Heart right ventricle (tissue), 16 donors: ENCODE data around the gene MST1R. TPM values are rescaled to one million over a fixed set of nuclear protein-coding genes. Genes with fewer than 3 reads are reported as not detected.
"Not testable (repeated sequence)": the region's sequence is repeated elsewhere in the genome, so short reads cannot be mapped to it uniquely, and the experiment has no call there.

Source experiments
- ATAC-seq, 8 donors: fragments of 200-7000 bp; cut with Tn5 transposase; one replicate each; pipeline ENCODE4 v1.9.1; 2020; ENCODE audit warnings: mild to moderate bottlenecking in 8 of 8, moderate library complexity in 8 of 8, moderate number of reproducible peaks in 1 of 8
- DNase-seq, 2 donors: peaks; one replicate each; pipeline ENCODE4 v3.0.0-alpha.2; 2020
- H3K27ac ChIP-seq, 10 donors: fragments of 200-600 bp; sonication (generic) in 2 of 10; one replicate each; pipeline versions ENCODE4 v1.5.0 to v1.8.0; 2020 to 2022; ENCODE audit warnings: mild to moderate bottlenecking in 3 of 10
- H3K27me3 ChIP-seq, 7 donors: fragments of 200-600 bp; one replicate each; pipeline ENCODE4 v1.8.0; 2021 to 2022; ENCODE audit warnings: mild to moderate bottlenecking in 2 of 7
- H3K36me3 ChIP-seq, 9 donors: fragments of 200-600 bp; sonication (generic) in 1 of 9; one replicate each; pipeline versions ENCODE4 v1.5.0 to v1.8.0; 2020 to 2022; ENCODE audit warnings: mild to moderate bottlenecking in 2 of 9
- H3K4me1 ChIP-seq, 9 donors: fragments of 200-600 bp; sonication (generic) in 1 of 9; one replicate each; pipeline versions ENCODE4 v1.5.0 to v1.8.0; 2020 to 2022; ENCODE audit warnings: mild to moderate bottlenecking in 4 of 9
- H3K4me3 ChIP-seq, 10 donors: fragments of 200-600 bp; sonication (generic) in 2 of 10; one replicate each; pipeline versions ENCODE4 v1.5.0 to v1.8.0; 2020 to 2022; ENCODE audit warnings: mild to moderate bottlenecking in 7 of 10, moderate library complexity in 2 of 10
- H3K9me3 ChIP-seq, 11 donors: fragments of 200-600 bp in 10 of 11; sonication (generic) in 2 of 11; one replicate each; pipeline versions ENCODE4 v1.5.0 to v1.8.0; 2013 to 2022; ENCODE audit warnings: mild to moderate bottlenecking in 2 of 11, control low read depth in 1 of 11, moderate library complexity in 1 of 11
- WGBS, 2 donors: extraction: QIAGEN DNeasy Blood & Tissue Kit; methylation state at CpG; one replicate each; pipeline ENCODE4 v1.1.7; 2013; ENCODE audit warnings: inconsistent platforms in 1 of 2; 5-methylcytosine and 5-hydroxymethylcytosine counted together
- intact Hi-C, 10 donors: fragments of 100-400 bp; cut with DNase I; formaldehyde crosslinking; loops; one replicate each; pipeline versions ENCODE4 v1.11.1 to v1.14.2; 2022
- polyA plus RNA-seq, 2 donors: library from polyadenylated mRNA; stranded (reverse); fragments of 200-250 nt; gene quantifications; one replicate each; pipeline ENCODE4 v1.2.3, GENCODE V29; 2013
- total RNA-seq, 10 donors: library from RNA; stranded (reverse); fragmentation: NEBNext Ultra II Directional in 3 of 10; extraction: Animal tissue kit (Norgen Biotek cat#: 25700) in 3 of 10; gene quantifications; one replicate each; pipeline versions ENCODE4 v1.2.1 to v1.2.4, GENCODE V29; 2021 to 2023
- TF ChIP-seq, protein P1 (sequence below), 9 donors: fragments of 200-600 bp; sonication (generic) in 2 of 9; IDR thresholded peaks; one replicate each; pipeline versions ENCODE4 v1.5.0 to v1.8.0; 2021 to 2022; ENCODE audit warnings: antibody characterized with exemption in 9 of 9, mild to moderate bottlenecking in 5 of 9, moderate library complexity in 1 of 9
- donor health status: Arrhythmogenic right ventricular cardiomyopathy.
- donor health status: ischemic (EF 13 %, LVEDD 7.1; RV severe dilation, severe dysfunction).
- donor health status: healthy with polysubstance abuse.
- donor health status: DM: no; HTN: yes; CAD: no.
- donor health status: DM: no; HTN: no; CAD: no.
- donor health status: ischemic (EF 25% LVEDD 6.9; RV normal size, moderate dysfunction).
- donor health status: ischemic (EF 25% LVEDD 5.7; RV mildly dilated, moderate dysfunction).
- donor health status: healthy.
- donor health status: DM: yes; HTN: yes; CAD: no.
- donor health status: Ischemic cardiomyopathy.
- donor health status: ischemic (EF 35%, LVEDD 5.7; RV mildly dilated, moderate dysfunction).
- donor health status: nonischemic (EF 11% LVEDD 7.7; RV severe dilation, severe dysfunction).
- donor health status: DM: yes; HTN: yes; CAD: no.
- donor health status: PGD.
- donor health status: ischemic (EF 29% LVEDD 5.4; RV normal size, mild dysfunction).
- donor health status: nonischemic (EF 23%, LVEDD 6.1; RV moderate dilation, normal function).

MST1R gene
- total and polyA plus RNA-seq, 12 donors: 0.53 to 7.1 (median 1.7) TPM

DNA sequence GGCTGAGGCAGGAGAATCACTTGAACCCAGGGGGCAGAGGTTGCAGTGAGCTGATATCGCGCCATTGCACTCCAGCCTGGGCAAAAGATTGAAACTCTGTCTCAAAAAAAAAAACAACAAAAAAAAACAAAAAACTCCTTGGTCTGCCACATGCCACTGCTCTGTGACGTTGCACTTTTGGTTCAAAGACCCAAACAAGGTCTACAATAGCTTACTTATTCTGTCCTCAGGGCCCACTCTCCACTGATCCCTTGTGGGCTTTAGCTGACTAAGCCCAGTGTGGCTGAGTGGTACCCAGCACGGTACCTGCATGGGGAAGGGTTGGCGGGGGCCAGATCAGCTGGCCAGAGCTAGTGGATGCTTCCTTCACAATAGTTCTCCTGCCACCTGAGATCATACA is 24.1 kb upstream of the MST1R start:
- Histone ChIP-seq H3K27me3 (no peaks in the 10 kb centered on the region), H3K9me3 (no peaks in the 10 kb centered on the region), H3K4me3 (no peak overlapping the region), H3K4me1 (peaks cover 0 to 35% (median 21%) of the 10 kb centered on the region in 9 donors), H3K27ac (no peak overlapping the region), H3K36me3 (peaks cover 0 to 17% (median 0%) of the 10 kb centered on the region in 9 donors)
- DNase-seq (no peak), ATAC-seq (no peak)
- intact Hi-C loops: loop anchor here in 1 of 10 donors (5.0 kb wide), 1 partner anchor 140 kb away; the partner anchor contains the start of gene IP6K1
- TF ChIP-seq, protein P1, sequence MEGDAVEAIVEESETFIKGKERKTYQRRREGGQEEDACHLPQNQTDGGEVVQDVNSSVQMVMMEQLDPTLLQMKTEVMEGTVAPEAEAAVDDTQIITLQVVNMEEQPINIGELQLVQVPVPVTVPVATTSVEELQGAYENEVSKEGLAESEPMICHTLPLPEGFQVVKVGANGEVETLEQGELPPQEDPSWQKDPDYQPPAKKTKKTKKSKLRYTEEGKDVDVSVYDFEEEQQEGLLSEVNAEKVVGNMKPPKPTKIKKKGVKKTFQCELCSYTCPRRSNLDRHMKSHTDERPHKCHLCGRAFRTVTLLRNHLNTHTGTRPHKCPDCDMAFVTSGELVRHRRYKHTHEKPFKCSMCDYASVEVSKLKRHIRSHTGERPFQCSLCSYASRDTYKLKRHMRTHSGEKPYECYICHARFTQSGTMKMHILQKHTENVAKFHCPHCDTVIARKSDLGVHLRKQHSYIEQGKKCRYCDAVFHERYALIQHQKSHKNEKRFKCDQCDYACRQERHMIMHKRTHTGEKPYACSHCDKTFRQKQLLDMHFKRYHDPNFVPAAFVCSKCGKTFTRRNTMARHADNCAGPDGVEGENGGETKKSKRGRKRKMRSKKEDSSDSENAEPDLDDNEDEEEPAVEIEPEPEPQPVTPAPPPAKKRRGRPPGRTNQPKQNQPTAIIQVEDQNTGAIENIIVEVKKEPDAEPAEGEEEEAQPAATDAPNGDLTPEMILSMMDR (IDR thresholded peaks at IDR 0.05): no peak
- whole genome bisulfite sequencing, 2 donors: 95 to 96% methylated on average over 5 of the region's 5 CpGs

GRCh38 chr3:49926117-49926728 is 22.6 kb upstream of the MST1R start:
- Histone ChIP-seq H3K36me3 (peaks cover 0 to 17% (median 0%) of the 10 kb centered on the region in 9 donors), H3K4me1 (peaks cover 0 to 29% (median 21%) of the 10 kb centered on the region in 9 donors), H3K27me3 (no peaks in the 10 kb centered on the region), H3K9me3 (no peaks in the 10 kb centered on the region), H3K27ac (no peak overlapping the region), H3K4me3 (no peak overlapping the region)
- 85 to 89% methylated on average over 4 of the region's 4 CpGs for WGBS, 2 donors
- DNase-seq (no peak), ATAC-seq (no peak)
- intact Hi-C loops: loop anchor here in 1 of 10 donors (5.0 kb wide), 1 partner anchor 139 kb away; the partner anchor contains the start of gene IP6K1
- TF ChIP-seq, protein P1 (IDR thresholded peaks at IDR 0.05): no peak

GRCh38 chr3:49925485-49925884 is 21.8 kb upstream of the MST1R start:
- Histone ChIP-seq H3K4me1 (peaks cover 0 to 21% (median 17%) of the 10 kb centered on the region in 9 donors), H3K4me3 (no peak overlapping the region), H3K9me3 (no peaks in the 10 kb centered on the region), H3K27ac (no peak overlapping the region), H3K36me3 (peaks cover 0 to 17% (median 0%) of the 10 kb centered on the region in 9 donors), H3K27me3 (no peaks in the 10 kb centered on the region)
- DNase-seq (no peak), ATAC-seq (no peak)
- intact Hi-C loops: loop anchor here in 1 of 10 donors (5.0 kb wide), 1 partner anchor 138 kb away; the partner anchor contains the start of gene IP6K1
- WGBS, 2 donors: 95 to 100% methylated on average over 2 of the region's 2 CpGs
- TF ChIP-seq, protein P1 (IDR thresholded peaks at IDR 0.05): no peak

DNA sequence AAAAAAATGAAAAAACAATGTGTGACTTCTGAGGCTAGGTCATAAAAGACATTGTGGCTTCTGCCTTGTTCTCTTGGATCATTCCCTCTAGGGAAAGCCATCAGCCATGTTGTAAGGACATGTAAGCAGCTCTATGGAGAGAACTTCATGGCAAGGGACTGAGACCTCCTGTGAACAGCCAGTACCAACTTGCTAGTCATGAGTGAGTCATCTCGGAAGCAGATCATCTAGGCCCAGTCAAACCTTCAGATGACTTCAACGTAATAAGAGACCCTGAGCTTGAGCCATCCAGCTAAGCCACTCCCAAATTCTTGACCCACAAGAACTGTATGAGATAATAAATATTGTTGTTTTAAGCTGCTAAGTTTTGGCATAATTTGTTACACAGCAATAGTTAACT is 21.0 kb upstream of the MST1R start:
- TF ChIP-seq, protein P1 (IDR thresholded peaks at IDR 0.05): no peak
- no peak for ATAC-seq
- H3K27ac ChIP-seq: no peak overlapping the region

GRCh38 chr3:49917806-49918590 is 14.3 kb upstream of the MST1R start:
- not testable (repeated sequence) for H3K4me3 ChIP-seq, H3K9me3 ChIP-seq, H3K27ac ChIP-seq, DNase-seq, H3K27me3 ChIP-seq, H3K36me3 ChIP-seq, H3K4me1 ChIP-seq, ATAC-seq
- intact Hi-C loops: loop anchor here in 1 of 10 donors (10.0 kb wide), 1 partner anchor 213 kb away; no protein-coding TSS in a partner anchor
- 94% methylated on average over 19 of the region's 19 CpGs for WGBS, 2 donors

More for the DNA sequence above, 21.0 kb upstream of the MST1R start:
- intact Hi-C loops: loop anchor here in 1 of 10 donors (5.0 kb wide), 1 partner anchor 137 kb away; the partner anchor contains the start of gene IP6K1
- no peak for DNase-seq
- no peak overlapping the region for H3K4me3 ChIP-seq
- peaks cover 0 to 14% (median 12%) of the 10 kb centered on the region in 9 donors for H3K4me1 ChIP-seq
- peaks cover 0 to 17% (median 0%) of the 10 kb centered on the region in 9 donors for H3K36me3 ChIP-seq
- WGBS, 2 donors: 87 to 91% methylated on average over 2 of the region's 2 CpGs
- H3K27me3 ChIP-seq: no peaks in the 10 kb centered on the region
- no peaks in the 10 kb centered on the region for H3K9me3 ChIP-seq
